Measurements from ENCODE around the gene SERPINA5. TPM values are rescaled to one million over a fixed set of nuclear protein-coding genes. Genes with fewer than 3 reads are reported as not detected.

Gene SERPINA5
- total RNA-seq, 4 donors from 2014 or later = not detected

DNA sequence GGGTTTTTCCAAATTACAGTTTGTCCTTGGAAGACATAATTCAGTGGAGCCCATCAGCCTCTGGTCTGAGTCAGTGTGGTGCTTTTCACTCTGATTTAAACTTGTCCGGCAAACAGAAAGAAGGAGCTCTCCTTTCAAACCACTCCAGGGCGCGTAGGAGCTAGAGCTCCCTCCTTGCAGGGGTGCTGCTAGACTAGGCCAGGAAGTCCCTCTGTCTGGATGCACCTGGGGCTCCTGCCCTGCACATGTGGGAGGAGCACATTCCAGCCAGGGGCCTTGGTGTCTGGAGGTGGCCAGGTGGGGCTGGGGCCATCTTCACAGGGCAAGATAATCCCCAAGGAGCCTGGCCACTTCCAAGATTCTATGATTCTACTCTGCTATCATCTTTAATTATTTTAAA, 34.0 kb downstream of the SERPINA5 start:
- H3K27me3 ChIP-seq = no peaks in the 10 kb centered on the region
- no peak overlapping the region for H3K27ac ChIP-seq
- H3K4me1 ChIP-seq = peaks cover 0 to 4% (median 0%) of the 10 kb centered on the region in 4 donors
- DNase-seq = no peak
- no peak overlapping the region for H3K4me3 ChIP-seq
- peaks cover 0 to 16% (median 0%) of the 10 kb centered on the region in 4 donors for H3K9me3 ChIP-seq
- H3K36me3 ChIP-seq = no peaks in the 10 kb centered on the region
- TF ChIP-seq, protein P1, sequence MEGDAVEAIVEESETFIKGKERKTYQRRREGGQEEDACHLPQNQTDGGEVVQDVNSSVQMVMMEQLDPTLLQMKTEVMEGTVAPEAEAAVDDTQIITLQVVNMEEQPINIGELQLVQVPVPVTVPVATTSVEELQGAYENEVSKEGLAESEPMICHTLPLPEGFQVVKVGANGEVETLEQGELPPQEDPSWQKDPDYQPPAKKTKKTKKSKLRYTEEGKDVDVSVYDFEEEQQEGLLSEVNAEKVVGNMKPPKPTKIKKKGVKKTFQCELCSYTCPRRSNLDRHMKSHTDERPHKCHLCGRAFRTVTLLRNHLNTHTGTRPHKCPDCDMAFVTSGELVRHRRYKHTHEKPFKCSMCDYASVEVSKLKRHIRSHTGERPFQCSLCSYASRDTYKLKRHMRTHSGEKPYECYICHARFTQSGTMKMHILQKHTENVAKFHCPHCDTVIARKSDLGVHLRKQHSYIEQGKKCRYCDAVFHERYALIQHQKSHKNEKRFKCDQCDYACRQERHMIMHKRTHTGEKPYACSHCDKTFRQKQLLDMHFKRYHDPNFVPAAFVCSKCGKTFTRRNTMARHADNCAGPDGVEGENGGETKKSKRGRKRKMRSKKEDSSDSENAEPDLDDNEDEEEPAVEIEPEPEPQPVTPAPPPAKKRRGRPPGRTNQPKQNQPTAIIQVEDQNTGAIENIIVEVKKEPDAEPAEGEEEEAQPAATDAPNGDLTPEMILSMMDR (IDR thresholded peaks at IDR 0.05) = no peak
- TF ChIP-seq POLR2A (IDR thresholded peaks at IDR 0.05) = no peak

DNA sequence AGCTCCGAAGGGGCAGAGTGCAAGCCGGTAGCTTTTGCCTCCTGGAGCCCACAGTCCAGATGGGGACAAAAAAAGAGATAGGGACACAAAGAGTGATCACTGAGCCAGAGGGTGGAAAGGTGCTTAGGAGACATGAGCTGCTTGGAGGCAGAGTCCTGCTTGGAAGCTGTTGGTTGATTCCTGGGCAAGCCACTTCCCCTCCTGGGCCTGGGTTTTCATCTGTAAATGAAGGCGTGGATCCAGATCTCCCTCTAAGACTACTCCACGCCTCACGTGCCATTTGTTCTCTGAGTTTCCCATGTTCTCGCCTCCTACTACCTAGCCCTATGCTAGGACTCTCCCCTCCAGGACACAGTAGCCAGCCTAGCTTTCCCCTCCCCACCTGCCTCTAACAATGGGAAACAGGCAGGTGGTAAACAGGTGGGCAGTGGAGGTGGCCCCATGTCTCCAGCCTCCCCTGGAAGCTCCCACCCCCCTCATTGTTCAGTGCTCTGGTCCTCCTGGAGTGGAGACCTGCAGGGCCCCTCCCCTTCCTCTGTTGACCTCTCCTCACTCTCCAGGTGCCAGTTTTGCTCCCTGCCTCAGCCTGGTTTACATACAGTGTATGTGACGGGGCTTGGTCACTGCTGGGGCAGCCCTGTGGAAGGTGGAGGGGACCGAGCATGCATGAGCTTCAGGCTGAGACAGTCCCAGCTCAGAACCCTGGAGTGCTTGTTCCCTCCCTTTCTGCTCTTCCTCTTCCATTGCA, 34.8 kb downstream of the SERPINA5 start:
- TF ChIP-seq, protein P1 (IDR thresholded peaks at IDR 0.05) = no peak
- Histone ChIP-seq H3K27ac (no peak overlapping the region), H3K4me3 (no peak overlapping the region), H3K9me3 (peaks cover 0 to 16% (median 0%) of the 10 kb centered on the region in 4 donors), H3K4me1 (peaks cover 0 to 4% (median 0%) of the 10 kb centered on the region in 4 donors), H3K27me3 (no peaks in the 10 kb centered on the region), H3K36me3 (no peaks in the 10 kb centered on the region)
- no peak for DNase-seq

DNA sequence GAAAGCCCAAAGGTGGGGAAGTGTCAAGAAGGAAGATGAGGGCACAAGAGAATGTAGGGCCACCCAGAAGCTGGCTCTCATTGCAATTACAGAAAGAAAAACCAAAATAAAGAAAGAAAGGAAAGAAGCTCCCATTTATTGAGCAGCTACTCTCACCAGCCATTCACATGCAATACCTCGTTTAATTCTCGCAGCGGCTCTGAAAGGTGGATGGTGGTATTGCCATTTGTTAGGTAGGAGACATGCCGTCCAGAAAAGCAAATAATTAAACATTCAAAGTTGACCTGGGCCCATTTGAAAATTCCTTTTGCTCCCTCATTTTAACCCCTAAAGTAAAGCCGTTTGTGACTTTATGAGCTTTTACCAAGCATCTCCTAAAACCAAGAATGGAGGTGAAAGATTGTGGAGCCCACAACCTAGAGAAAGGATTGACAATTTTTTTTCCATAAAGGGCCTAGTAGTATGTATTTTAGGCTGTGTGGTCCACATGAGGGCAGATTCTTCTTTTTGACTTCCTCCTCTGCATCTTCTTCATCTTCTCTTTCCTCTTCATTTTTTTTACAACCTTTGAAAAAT, 36.2 kb downstream of the SERPINA5 start:
- DNase-seq = no peak
- no peaks in the 10 kb centered on the region for H3K27me3 ChIP-seq

DNA sequence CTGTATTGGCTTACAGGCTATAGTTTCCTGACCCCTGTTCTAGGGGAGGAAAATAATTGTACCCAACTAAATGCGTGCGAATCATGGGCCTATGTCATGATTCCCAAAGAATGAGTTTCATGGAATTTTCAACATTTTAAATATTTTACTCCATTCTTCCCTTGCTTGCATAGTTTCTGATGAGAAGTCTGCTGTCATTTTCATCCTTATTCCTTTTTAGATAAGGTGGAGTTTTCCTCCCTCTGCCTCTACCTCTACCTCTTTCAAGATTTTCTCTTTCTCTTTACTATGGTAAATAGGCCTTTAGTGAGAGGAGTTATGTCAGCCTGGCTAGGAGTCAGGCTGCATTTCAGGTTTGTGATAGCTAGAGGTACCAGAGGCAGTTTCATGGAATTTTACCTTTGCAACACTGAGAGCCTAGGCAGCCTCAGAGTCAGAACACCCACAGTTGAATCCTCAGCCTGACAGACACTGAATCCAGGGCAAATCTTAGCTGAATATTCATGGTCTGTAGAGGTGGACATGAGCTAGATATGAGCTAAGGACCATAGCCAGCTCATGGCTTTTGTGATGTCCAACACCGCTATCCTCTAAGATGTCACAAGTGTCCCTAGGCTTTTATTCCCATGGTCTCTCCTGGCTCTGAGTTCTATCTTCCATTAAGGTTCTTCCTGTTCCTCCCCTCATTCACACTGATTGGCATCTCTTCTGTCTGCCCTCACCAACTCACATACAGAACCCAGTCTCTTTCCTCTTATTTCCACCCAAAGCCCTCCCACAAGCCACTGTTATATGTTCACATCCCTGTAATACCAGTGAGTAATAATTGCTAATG, 37.0 kb downstream of the SERPINA5 start:
- Histone ChIP-seq H3K36me3 (no peaks in the 10 kb centered on the region), H3K9me3 (peaks cover 0 to 16% (median 0%) of the 10 kb centered on the region in 4 donors), H3K27me3 (no peaks in the 10 kb centered on the region), H3K27ac (no peak overlapping the region), H3K4me3 (no peak overlapping the region), H3K4me1 (no peaks in the 10 kb centered on the region)
- TF ChIP-seq, protein P1 (IDR thresholded peaks at IDR 0.05) = no peak
- TF ChIP-seq POLR2A (IDR thresholded peaks at IDR 0.05) = no peak
- no peak for DNase-seq

More for the DNA sequence above, 36.2 kb downstream of the SERPINA5 start:
- no peaks in the 10 kb centered on the region for H3K36me3 ChIP-seq
- peaks cover 0 to 16% (median 0%) of the 10 kb centered on the region in 4 donors for H3K9me3 ChIP-seq
- no peak overlapping the region for H3K27ac ChIP-seq
- peaks cover 0 to 3% (median 0%) of the 10 kb centered on the region in 4 donors for H3K4me1 ChIP-seq
- TF ChIP-seq POLR2A (IDR thresholded peaks at IDR 0.05) = no peak
- TF ChIP-seq, protein P1 (IDR thresholded peaks at IDR 0.05) = no peak
- no peak overlapping the region for H3K4me3 ChIP-seq

DNA sequence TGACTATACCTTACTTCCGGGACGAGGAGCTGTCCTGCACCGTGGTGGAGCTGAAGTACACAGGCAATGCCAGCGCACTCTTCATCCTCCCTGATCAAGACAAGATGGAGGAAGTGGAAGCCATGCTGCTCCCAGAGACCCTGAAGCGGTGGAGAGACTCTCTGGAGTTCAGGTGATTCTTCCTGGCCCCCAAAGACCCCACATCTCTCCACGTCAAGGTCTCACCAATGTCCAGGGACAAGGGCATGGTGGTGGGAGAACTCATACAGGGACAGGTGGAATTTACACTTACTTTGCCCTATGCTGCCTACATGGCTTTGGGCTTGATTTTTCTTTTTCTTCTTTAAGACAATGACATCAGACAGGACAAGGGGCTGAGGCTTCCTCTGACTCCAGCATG, 38.1 kb downstream of the SERPINA5 start:
- no peak overlapping the region for H3K4me3 ChIP-seq
- H3K4me1 ChIP-seq = no peaks in the 10 kb centered on the region

More for the DNA sequence above, 38.1 kb downstream of the SERPINA5 start:
- TF ChIP-seq POLR2A (IDR thresholded peaks at IDR 0.05) = no peak
- TF ChIP-seq, protein P1 (IDR thresholded peaks at IDR 0.05) = no peak
- no peak for DNase-seq
- Histone ChIP-seq H3K27me3 (no peaks in the 10 kb centered on the region), H3K36me3 (no peaks in the 10 kb centered on the region), H3K27ac (no peak overlapping the region), H3K9me3 (peaks cover 0 to 16% (median 0%) of the 10 kb centered on the region in 4 donors)
